Endothelial cell of umbilical vein (primary cell): ENCODE results near the gene LCAT. TPM values are rescaled to one million over a fixed set of nuclear protein-coding genes. Genes with fewer than 3 reads are reported as not detected.

Experiments
- BruUV-seq: library from RNA; stranded (reverse); fragments of 400-500 nt; replicated peaks from 2 replicates; lab custom pipeline; 2021; lab: Mats Ljungman, UMichigan
- CTCF ChIA-PET: fragments of 300-600, 350-600 bp; sonication (Branson Sonifier 250); formaldehyde crosslinking; loops from one replicate; lab custom pipeline; 2021; ENCODE audit warnings: antibody characterized with exemption, inconsistent platforms; lab: Charles Lee
- POLR2A ChIA-PET: fragments of 300-600, 350-600 bp; sonication (Branson Sonifier 250); formaldehyde crosslinking; loops from one replicate; lab custom pipeline; 2021; ENCODE audit warnings: antibody characterized with exemption, inconsistent platforms; lab: Charles Lee
- DNase-seq: peaks from one replicate; pipeline ENCODE4 v3.0.0-alpha.2; 2011; ENCODE audit warnings: low read depth, low spot score
- FAIRE-seq: peaks from 2 replicates; lab custom pipeline; 2011; peaks lifted over from hg19 to GRCh38; lab: Jason Lieb, UNC
- H2AFZ ChIP-seq: 2 replicates; pipeline ENCODE4 v1.6.0; 2012; ENCODE audit warnings: low read depth, low read length, control low read depth, inconsistent platforms
- H3K27ac ChIP-seq: 2 replicates; pipeline ENCODE4 v1.5.1; 2011; ENCODE audit warnings: low read depth, mild to moderate bottlenecking, control low read depth, low read length, moderate library complexity; ENCODE audit not compliant: insufficient read depth
- H3K27me3 ChIP-seq, 2 experiments: 2 replicates each; pipeline versions ENCODE4 v1.6.0 to v1.6.1; 2011; ENCODE audit warnings: low read length in 2 of 2, mixed read lengths in 1 of 2; ENCODE audit not compliant: control insufficient read depth in 2 of 2, insufficient read depth in 2 of 2
- H3K36me3 ChIP-seq, 2 experiments: 2 replicates in 1 of 2; 3 replicates in 1 of 2; pipeline ENCODE4 v1.5.1; 2011; ENCODE audit warnings: low read length in 2 of 2, mild to moderate bottlenecking in 1 of 2, moderate library complexity in 1 of 2; ENCODE audit not compliant: control insufficient read depth in 2 of 2, insufficient read depth in 2 of 2; ENCODE audit errors: extremely low read depth in 1 of 2
- H3K4me1 ChIP-seq: 3 replicates; pipeline ENCODE4 v1.5.1; 2011; ENCODE audit warnings: mild to moderate bottlenecking, low read length; ENCODE audit not compliant: control insufficient read depth, insufficient read depth; ENCODE audit errors: extremely low read depth
- H3K4me2 ChIP-seq: 2 replicates; pipeline ENCODE4 v1.6.1; 2011; ENCODE audit warnings: low read length, control low read depth, mixed read lengths; ENCODE audit not compliant: insufficient read depth
- H3K4me3 ChIP-seq, 3 experiments: fragments of 200-600 bp in 1 of 3; sonication (generic), shearing (Covaris generic) in 1 of 3; replicated peaks in 1 of 3; 2 replicates each; pipeline ENCODE4 v1.5.1; 2011 to 2016; ENCODE audit warnings: control low read depth in 3 of 3, low read length in 3 of 3, mild to moderate bottlenecking in 2 of 3, inconsistent platforms in 1 of 3, low read depth in 1 of 3, moderate library complexity in 1 of 3; ENCODE audit not compliant: insufficient read depth in 1 of 3
- H3K79me2 ChIP-seq: 2 replicates; pipeline ENCODE4 v1.6.0; 2012; ENCODE audit warnings: low read length, inconsistent platforms; ENCODE audit not compliant: control insufficient read depth, insufficient read depth
- H3K9ac ChIP-seq: replicated peaks from 2 replicates; pipeline ENCODE3; 2011; ENCODE audit warnings: low read length, control low read depth; ENCODE audit not compliant: insufficient read depth; ENCODE audit errors: extremely low read depth
- H3K9me1 ChIP-seq: replicated peaks from 3 replicates; pipeline ENCODE4 v1.6.0; 2011; ENCODE audit warnings: mild to moderate bottlenecking, low read length; ENCODE audit not compliant: control insufficient read depth, insufficient read depth; ENCODE audit errors: extremely low read depth
- H3K9me3 ChIP-seq: replicated peaks from 2 replicates; pipeline ENCODE4 v1.5.1; 2012; ENCODE audit warnings: low read length, inconsistent platforms; ENCODE audit not compliant: control insufficient read depth, insufficient read depth
- H4K20me1 ChIP-seq: replicated peaks from 2 replicates; pipeline ENCODE3; 2011; ENCODE audit warnings: mild to moderate bottlenecking, low read length; ENCODE audit not compliant: control insufficient read depth, insufficient read depth; ENCODE audit errors: extremely low read depth
- EZH2 ChIP-seq: IDR thresholded peaks from 2 replicates; pipeline ENCODE4 v1.6.1; 2012; ENCODE audit warnings: borderline replicate concordance, low read depth, mild to moderate bottlenecking, moderate library complexity, low read length, inconsistent platforms; ENCODE audit not compliant: severe bottlenecking
- FOS ChIP-seq: IDR thresholded peaks from 2 replicates; pipeline ENCODE4 v1.6.1; 2011; ENCODE audit warnings: mild to moderate bottlenecking, low read length, moderate library complexity, borderline replicate concordance; ENCODE audit not compliant: insufficient read depth
- GATA2 ChIP-seq: IDR thresholded peaks from 2 replicates; pipeline ENCODE4 v1.7.0; 2011; ENCODE audit warnings: low read depth, mild to moderate bottlenecking, moderate library complexity, mixed read lengths, low read length; ENCODE audit not compliant: insufficient read length, insufficient read depth
- JUN ChIP-seq: IDR thresholded peaks from 2 replicates; pipeline ENCODE4 v1.6.1; 2011; ENCODE audit warnings: borderline replicate concordance, low read depth; ENCODE audit not compliant: insufficient read length, insufficient read depth
- MYC ChIP-seq: IDR thresholded peaks from one replicate; pipeline ENCODE4 v1.6.1; 2011; ENCODE audit warnings: mild to moderate bottlenecking, low read depth, low read length
- POLR2A ChIP-seq: IDR thresholded peaks from 2 replicates; pipeline ENCODE4 v1.6.1; 2012; ENCODE audit warnings: low read depth, mild to moderate bottlenecking, control low read depth, low read length
- dilution Hi-C: fragments of 300-500 bp; cut with MboI; formaldehyde crosslinking; loops from one replicate; pipeline ENCODE4 v1.15.0; 2019; ENCODE audit warnings: low sequenced_read_pairs; ENCODE audit not compliant: extremely low pct_ligation_motif_present
- intact Hi-C: fragments of 100-400 bp; cut with micrococcal nuclease; formaldehyde crosslinking; loops from one replicate; pipeline ENCODE4 v1.10.0; 2022
- polyA plus RNA-seq, 4 experiments: library from polyadenylated mRNA; depleted of rRNA in 3 of 4; stranded (reverse) in 3 of 4; unstranded in 1 of 4; fragments of >200 nt; gene quantifications; 2 replicates each; pipeline versions ENCODE4 v1.2.1 to v1.2.3, GENCODE V29; 2011 to 2012; ENCODE audit warnings: missing spikeins in 1 of 4
- total RNA-seq: library from RNA; stranded (reverse); gene quantifications from 2 replicates; pipeline ENCODE4 v1.2.3, GENCODE V29; 2021
- TF ChIP-seq, protein P1 (sequence below), 2 donors: IDR thresholded peaks; 1 replicate in 1 of 2; 2 replicates in 1 of 2; pipeline ENCODE4 v1.5.1; 2011; ENCODE audit warnings: low read length in 2 of 2, mild to moderate bottlenecking in 2 of 2, moderate library complexity in 2 of 2, control low read depth in 1 of 2, inconsistent platforms in 1 of 2, low read depth in 1 of 2; ENCODE audit not compliant: insufficient read depth in 1 of 2; ENCODE audit errors: extremely low read depth in 1 of 2

The LCAT gene
- total and polyA plus RNA-seq, 2 donors (not counting 3 experiments of a cell fraction or from before 2014, with no cell fraction given): 22.6 to 46.1 TPM

DNA sequence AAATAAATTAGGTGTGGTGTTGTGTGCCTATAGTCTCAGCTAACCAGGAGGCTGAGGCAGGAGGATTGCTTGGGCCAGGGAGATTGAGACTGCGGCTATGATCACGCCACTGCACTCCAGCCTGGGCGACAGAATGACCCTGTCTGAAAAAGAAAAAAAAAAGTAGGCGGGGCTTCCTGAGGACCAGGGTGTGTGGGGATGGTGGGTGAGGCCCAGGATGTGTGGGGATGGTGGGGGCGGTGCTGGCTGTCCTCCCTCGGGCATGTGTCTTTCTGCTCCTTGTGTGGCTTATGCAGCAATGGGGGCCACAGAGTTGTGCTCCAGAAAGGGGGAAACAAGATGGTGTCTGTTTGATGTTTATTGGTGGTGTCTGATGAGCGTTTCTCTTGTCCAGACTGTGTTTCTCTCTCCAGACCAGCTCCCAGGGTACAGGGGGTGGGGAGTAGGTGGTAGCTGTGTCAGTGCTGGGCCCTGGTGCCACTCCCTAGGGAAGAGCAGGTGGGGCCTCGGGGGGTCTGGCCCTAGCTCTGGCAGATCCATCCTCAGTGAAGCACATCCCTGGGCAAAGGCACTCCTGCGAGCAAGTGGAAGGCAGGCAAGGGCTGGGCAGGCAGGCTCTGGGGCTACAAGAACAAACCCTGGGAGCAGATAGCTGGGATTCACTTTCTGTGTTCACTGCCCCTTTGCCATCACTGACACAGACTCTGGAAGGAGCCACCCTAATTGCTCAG is 2.3 kb downstream of the LCAT start:
- Histone ChIP-seq H3K36me3 (peaks cover 19 to 50% of the 10 kb centered on the region in 2 experiments), H3K9me3 (no peaks in the 10 kb centered on the region), H3K4me3 (no peak overlapping the region), H3K9me1 (no peaks in the 10 kb centered on the region), H3K9ac (no peak overlapping the region), H3K27ac (no peak overlapping the region), H2AFZ (no peak overlapping the region), H3K4me1 (peaks cover 6% of the 10 kb centered on the region), H3K4me2 (no peak overlapping the region), H3K27me3 (no peaks in the 10 kb centered on the region), H3K79me2 (no peaks in the 10 kb centered on the region), H4K20me1 (no peaks in the 10 kb centered on the region)
- DNase-seq: no peak
- FAIRE-seq: no peak
- POLR2A ChIA-PET: no interaction called here
- dilution Hi-C loops: no loop called here
- intact Hi-C loops: no loop called here
- no TSS peak for BruUV-seq
- TF ChIP-seq EZH2: no peak
- no peak for TF ChIP-seq JUN
- no peak for TF ChIP-seq POLR2A
- TF ChIP-seq GATA2: no peak
- no peak for TF ChIP-seq FOS
- TF ChIP-seq MYC: no peak
- TF ChIP-seq, protein P1, sequence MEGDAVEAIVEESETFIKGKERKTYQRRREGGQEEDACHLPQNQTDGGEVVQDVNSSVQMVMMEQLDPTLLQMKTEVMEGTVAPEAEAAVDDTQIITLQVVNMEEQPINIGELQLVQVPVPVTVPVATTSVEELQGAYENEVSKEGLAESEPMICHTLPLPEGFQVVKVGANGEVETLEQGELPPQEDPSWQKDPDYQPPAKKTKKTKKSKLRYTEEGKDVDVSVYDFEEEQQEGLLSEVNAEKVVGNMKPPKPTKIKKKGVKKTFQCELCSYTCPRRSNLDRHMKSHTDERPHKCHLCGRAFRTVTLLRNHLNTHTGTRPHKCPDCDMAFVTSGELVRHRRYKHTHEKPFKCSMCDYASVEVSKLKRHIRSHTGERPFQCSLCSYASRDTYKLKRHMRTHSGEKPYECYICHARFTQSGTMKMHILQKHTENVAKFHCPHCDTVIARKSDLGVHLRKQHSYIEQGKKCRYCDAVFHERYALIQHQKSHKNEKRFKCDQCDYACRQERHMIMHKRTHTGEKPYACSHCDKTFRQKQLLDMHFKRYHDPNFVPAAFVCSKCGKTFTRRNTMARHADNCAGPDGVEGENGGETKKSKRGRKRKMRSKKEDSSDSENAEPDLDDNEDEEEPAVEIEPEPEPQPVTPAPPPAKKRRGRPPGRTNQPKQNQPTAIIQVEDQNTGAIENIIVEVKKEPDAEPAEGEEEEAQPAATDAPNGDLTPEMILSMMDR (IDR thresholded peaks at IDR 0.05; ENCODE audit: extremely low read depth in 1 of 2, insufficient read depth in 1 of 2, low read depth in 1 of 2, low read length in 2 of 2): no peak
- CTCF ChIA-PET: interaction anchor here (0.6 to 3.1 kb wide), 12 partner anchors 9 to 391 kb away, joined by 3 to 27 read pairs (median 4); partner anchors contain the start of gene ACD
